DLD1 (cell line): Measurements from ENCODE around the gene RNF125.
"Not testable (repeated sequence)": the region's sequence is repeated elsewhere in the genome, so short reads cannot be mapped to it uniquely, and the experiment has no call there.

Source experiments
- in situ Hi-C: cut with HindIII; loops from 2 replicates; pipeline ENCODE4 v1.10.0; 2017; ENCODE audit warnings: low sequenced_read_pairs

The RNF125 gene

GRCh38 chr18:32083781-32084180 is 65.2 kb downstream of the RNF125 start:
- in situ Hi-C loops, result no loop called here

- in situ Hi-C loops, result no loop called here
These were observed 68.3 kb downstream of the RNF125 start for GRCh38 chr18:32086881-32087280.

GRCh38 chr18:32090831-32091230 is 72.2 kb downstream of the RNF125 start:
- in situ Hi-C loops, result not testable (repeated sequence)

- in situ Hi-C loops, result no loop called here
These were observed 72.7 kb downstream of the RNF125 start for GRCh38 chr18:32091325-32091723.

- in situ Hi-C loops, result no loop called here
These were observed 73.2 kb downstream of the RNF125 start, which contains the start of gene RNF138 for GRCh38 chr18:32091724-32092421. TSS of gene RNF138 (plus strand) at chr18:32091874. CDS start at chr18:32092777, 903 bp downstream.

GRCh38 chr18:32092422-32093101 is 73.9 kb downstream of the RNF125 start:
- in situ Hi-C loops, result no loop called here

- in situ Hi-C loops, result no loop called here
These were observed 74.5 kb downstream of the RNF125 start for GRCh38 chr18:32093102-32093511.

- in situ Hi-C loops, result no loop called here
These were observed 74.9 kb downstream of the RNF125 start for GRCh38 chr18:32093523-32093922.

- in situ Hi-C loops, result no loop called here
These were observed 76.7 kb downstream of the RNF125 start for GRCh38 chr18:32095192-32095899.

GRCh38 chr18:32095900-32096229 is 77.2 kb downstream of the RNF125 start:
- in situ Hi-C loops, result no loop called here

GRCh38 chr18:32096946-32097345 is 78.3 kb downstream of the RNF125 start:
- in situ Hi-C loops, result no loop called here

GRCh38 chr18:32104516-32104915 is 85.9 kb downstream of the RNF125 start:
- in situ Hi-C loops, result no loop called here

GRCh38 chr18:32110005-32110404 is 91.4 kb downstream of the RNF125 start:
- in situ Hi-C loops, result no loop called here

GRCh38 chr18:32111706-32112105 is 93.1 kb downstream of the RNF125 start:
- in situ Hi-C loops, result no loop called here

GRCh38 chr18:32112826-32113225 is 94.2 kb downstream of the RNF125 start:
- in situ Hi-C loops, result no loop called here

GRCh38 chr18:32114293-32114942 is 95.8 kb downstream of the RNF125 start:
- in situ Hi-C loops, result no loop called here

- in situ Hi-C loops, result no loop called here
These were observed 103.4 kb downstream of the RNF125 start for GRCh38 chr18:32122039-32122438.
